GM15510 (cell line): ENCODE results near the gene GLIPR1L2.
A peak's percentile ranks its signal among the peaks of the same experiment; 100 is the strongest.

Experiments
- POLR2A ChIP-seq: IDR thresholded peaks from 3 replicates; pipeline ENCODE4 v1.6.1; 2011; ENCODE audit warnings: borderline replicate concordance; ENCODE audit not compliant: insufficient read length; ENCODE audit errors: extremely low read depth

GLIPR1L2 gene

GRCh38 chr12:75452675-75453330, 61.9 kb downstream of the GLIPR1L2 start:
- TF ChIP-seq POLR2A, result no peak

- TF ChIP-seq POLR2A, result no peak
These were observed 65.0 kb downstream of the GLIPR1L2 start for GRCh38 chr12:75455839-75456238.

- no peak for TF ChIP-seq POLR2A
These were observed 66.3 kb downstream of the GLIPR1L2 start for GRCh38 chr12:75457191-75457590.

- no peak for TF ChIP-seq POLR2A
These were observed 68.9 kb downstream of the GLIPR1L2 start for GRCh38 chr12:75459755-75460154.

GRCh38 chr12:75460204-75460603, 69.3 kb downstream of the GLIPR1L2 start:
- no peak for TF ChIP-seq POLR2A

- no peak for TF ChIP-seq POLR2A
These were observed 81.3 kb downstream of the GLIPR1L2 start for GRCh38 chr12:75471902-75472890.

GRCh38 chr12:75474116-75474515, 83.2 kb downstream of the GLIPR1L2 start:
- TF ChIP-seq POLR2A, result no peak

- no peak for TF ChIP-seq POLR2A
These were observed 85.2 kb downstream of the GLIPR1L2 start for GRCh38 chr12:75476071-75476470.

- no peak for TF ChIP-seq POLR2A
These were observed 86.2 kb downstream of the GLIPR1L2 start for GRCh38 chr12:75477137-75477536.

GRCh38 chr12:75478116-75478794, 87.4 kb downstream of the GLIPR1L2 start:
- no peak for TF ChIP-seq POLR2A

GRCh38 chr12:75479963-75480461, 89.1 kb downstream of the GLIPR1L2 start:
- TF ChIP-seq POLR2A, result no peak

- TF ChIP-seq POLR2A, result peak; percentile 78
These were observed 89.6 kb downstream of the GLIPR1L2 start, which contains the start of gene GLIPR1 for GRCh38 chr12:75480469-75480949. GLIPR1 (plus strand) TSS chr12:75480755; CDS start chr12:75480881, 126 bp downstream.

GRCh38 chr12:75481013-75481705, 90.3 kb downstream of the GLIPR1L2 start:
- no peak for TF ChIP-seq POLR2A

GRCh38 chr12:75481774-75482173, 90.9 kb downstream of the GLIPR1L2 start:
- no peak for TF ChIP-seq POLR2A
